ENCODE data around the gene GLE1.
A peak's percentile ranks its signal among the peaks of the same experiment; 100 is the strongest.

GLE1 gene

GRCh38 chr9:128512820-128513219, 8.3 kb downstream of the GLE1 start:
- TF ChIP-seq GATA1 (IDR thresholded peaks at IDR 0.05; ENCODE audit: low read depth, low read length) = no peak
- no peak for TF ChIP-seq POLR2A (IDR thresholded peaks at IDR 0.05; ENCODE audit: low read length)
- no peak for DNase-seq

- TF ChIP-seq GATA1 (IDR thresholded peaks at IDR 0.05; ENCODE audit: low read depth, low read length) (no peak), POLR2A (IDR thresholded peaks at IDR 0.05; ENCODE audit: low read length) (no peak)
- DNase-seq = no peak
Measured at GRCh38 chr9:128521956-128522355, 17.4 kb downstream of the GLE1 start.

DNA sequence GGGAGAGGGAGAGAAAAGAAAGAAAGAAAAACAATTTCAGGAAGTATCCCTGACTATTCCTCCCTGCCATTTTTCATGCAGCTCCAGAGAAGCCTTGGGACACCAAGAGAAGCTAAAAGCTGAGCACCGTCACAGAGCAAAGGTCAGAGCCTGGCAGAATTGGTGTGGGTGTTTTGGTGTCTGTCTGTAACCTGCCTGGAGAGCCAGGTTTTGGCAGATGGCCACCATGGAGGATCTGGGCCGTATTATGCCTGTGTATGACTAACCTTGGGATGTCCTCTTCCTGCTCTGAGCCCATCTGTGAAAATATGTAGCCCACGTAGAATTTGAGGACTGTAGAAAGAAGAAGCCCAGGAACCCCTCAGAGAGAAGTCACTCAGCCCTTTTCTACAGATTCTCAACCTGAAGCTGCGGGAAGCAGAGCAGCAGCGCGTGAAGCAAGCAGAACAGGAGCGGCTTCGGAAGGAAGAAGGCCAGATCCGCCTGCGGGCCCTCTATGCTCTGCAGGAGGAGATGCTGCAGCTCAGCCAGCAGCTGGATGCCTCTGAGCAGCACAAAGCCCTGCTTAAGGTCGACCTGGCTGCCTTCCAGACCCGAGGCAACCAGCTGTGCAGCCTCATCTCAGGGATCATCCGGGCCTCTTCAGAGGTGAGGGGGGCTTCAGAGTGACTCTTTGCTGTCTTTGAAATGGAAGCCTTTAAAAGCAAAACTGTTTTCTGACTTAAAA, 18.8 kb downstream of the GLE1 start:
- TF ChIP-seq GATA1 (IDR thresholded peaks at IDR 0.05; ENCODE audit: low read depth, low read length) (no peak), POLR2A (IDR thresholded peaks at IDR 0.05; ENCODE audit: low read length) (no peak)
- no peak for DNase-seq

DNA sequence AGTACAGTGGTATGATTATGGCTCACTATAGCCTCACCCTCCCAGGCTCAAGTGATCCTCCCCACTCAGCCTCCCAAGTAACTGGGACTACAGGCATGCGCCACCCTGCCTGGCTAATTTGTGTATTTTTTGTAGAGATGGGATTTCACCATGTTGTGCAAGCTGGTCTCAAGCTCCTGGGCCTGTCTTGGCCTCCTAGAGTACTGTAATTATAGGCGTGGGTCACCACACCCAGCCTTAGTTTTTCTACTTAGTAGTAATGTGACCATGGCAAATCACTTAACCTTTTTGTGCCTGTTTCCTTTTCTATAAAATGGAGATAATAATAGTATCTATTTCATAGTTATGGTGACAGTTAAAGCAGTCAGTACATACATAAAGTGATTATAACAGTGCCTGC, 22.2 kb downstream of the GLE1 start:
- TF ChIP-seq POLR2A (IDR thresholded peaks at IDR 0.05; ENCODE audit: low read length) = no peak
- no peak for TF ChIP-seq GATA1 (IDR thresholded peaks at IDR 0.05; ENCODE audit: low read depth, low read length)
- DNase-seq = peak in 1 of 2 experiments; percentile 29

DNA sequence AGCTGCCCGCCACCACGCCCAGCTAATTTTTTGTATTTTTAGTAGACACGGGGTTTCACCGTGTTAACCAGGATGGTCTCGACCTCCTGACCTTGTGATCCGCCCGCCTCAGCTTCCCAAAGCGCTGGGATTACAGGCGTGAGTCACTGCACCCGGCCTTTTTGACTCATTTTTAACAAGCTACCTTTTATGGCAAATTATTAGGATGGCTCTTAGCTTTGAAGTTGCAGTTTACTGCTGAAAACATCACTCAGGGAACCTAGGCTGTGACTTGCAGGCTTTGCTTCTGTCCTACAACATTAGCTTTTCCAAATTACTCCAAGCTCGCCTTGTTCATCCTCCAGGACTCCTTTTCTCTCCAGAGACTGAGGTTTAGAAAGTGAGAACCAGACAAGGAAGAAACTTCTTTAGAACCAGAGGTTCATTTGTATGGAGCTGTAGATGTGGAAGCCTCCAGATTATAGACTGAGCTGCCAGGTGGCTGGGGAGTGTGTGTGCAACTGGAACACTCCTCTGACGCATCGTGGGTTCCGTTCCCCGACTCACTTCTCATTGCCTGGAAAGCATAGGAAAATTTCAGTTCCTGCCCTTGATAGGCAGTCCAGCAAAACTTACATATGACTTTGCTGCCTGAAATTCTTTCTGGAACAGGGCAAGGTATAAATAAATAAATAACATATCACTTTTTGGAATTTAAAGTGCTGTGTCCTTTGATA, 24.1 kb downstream of the GLE1 start:
- TF ChIP-seq GATA1 (IDR thresholded peaks at IDR 0.05; ENCODE audit: low read depth, low read length) (no peak), POLR2A (IDR thresholded peaks at IDR 0.05; ENCODE audit: low read length) (no peak)
- DNase-seq = no peak

DNA sequence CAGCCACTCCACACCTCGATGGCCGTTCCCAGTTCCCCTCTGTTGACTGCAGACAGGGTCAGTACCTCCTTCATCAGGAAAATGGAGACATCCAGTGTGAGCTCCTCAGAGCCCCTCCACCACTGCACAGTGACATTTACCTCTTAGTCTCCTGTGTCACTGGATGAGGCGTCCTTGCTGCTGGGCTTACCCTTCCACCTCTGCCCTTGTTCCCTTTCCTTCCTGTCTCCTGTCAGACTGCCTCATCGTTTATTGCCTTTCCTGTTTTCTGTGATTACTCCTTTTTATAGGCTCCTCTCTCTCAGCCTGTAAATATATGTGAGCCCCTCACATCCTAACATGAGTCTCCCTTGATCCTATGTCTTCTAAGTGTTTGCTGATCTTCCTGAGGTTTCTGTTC, 24.7 kb downstream of the GLE1 start:
- no peak for DNase-seq
- TF ChIP-seq GATA1 (IDR thresholded peaks at IDR 0.05; ENCODE audit: low read depth, low read length) (no peak), POLR2A (IDR thresholded peaks at IDR 0.05; ENCODE audit: low read length) (no peak)

DNA sequence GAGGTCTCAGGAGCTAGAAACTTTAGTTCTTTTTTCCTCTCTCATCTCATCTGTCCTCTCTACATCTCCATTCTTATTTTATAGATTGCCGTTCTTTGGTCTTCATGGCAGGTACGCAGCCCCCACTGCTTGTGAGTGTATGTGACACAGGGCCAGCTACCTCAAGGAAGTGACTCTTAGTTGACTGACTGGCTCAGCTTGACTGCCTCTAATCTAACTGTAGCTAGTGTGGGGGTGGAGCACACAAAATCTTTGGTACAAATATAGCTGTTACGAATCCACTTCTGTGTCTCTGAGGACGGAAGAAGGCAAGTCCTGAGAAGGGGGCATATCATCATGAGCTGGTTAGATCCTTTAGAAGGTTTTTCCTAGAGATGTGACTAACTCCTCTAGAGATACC, 28.1 kb downstream of the GLE1 start:
- no peak for TF ChIP-seq GATA1 (IDR thresholded peaks at IDR 0.05; ENCODE audit: low read depth, low read length)
- no peak for TF ChIP-seq POLR2A (IDR thresholded peaks at IDR 0.05; ENCODE audit: low read length)
- no peak for DNase-seq

GRCh38 chr9:128540634-128541360, 36.3 kb downstream of the GLE1 start:
- no peak for DNase-seq
- TF ChIP-seq POLR2A (IDR thresholded peaks at IDR 0.05; ENCODE audit: low read length) (no peak), GATA1 (IDR thresholded peaks at IDR 0.05; ENCODE audit: low read depth, low read length) (no peak)

- DNase-seq = no peak
- TF ChIP-seq GATA1 (IDR thresholded peaks at IDR 0.05; ENCODE audit: low read depth, low read length) = no peak
- TF ChIP-seq POLR2A (IDR thresholded peaks at IDR 0.05; ENCODE audit: low read length) = no peak
Measured at GRCh38 chr9:128546504-128546903, 42.0 kb downstream of the GLE1 start.

DNA sequence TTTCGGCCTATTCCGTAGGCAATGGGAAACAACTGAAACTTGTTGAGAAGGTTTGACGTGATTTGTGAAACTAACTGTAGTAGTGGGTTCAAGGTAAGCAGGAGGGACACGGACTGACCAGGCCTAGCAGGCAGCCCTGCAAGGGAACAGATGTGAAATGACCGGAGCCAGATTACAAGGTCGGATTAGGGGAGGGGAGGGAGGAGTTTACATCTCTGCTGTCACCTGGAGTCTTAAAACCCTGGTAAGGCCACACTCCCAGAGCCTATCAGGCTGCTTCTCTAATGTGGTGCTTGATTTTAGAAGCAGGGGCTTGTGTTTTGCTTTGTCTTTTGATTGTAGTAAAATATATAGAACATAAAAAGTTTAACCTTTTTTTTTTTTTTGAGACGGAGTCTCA, 44.4 kb downstream of the GLE1 start:
- TF ChIP-seq GATA1 (IDR thresholded peaks at IDR 0.05; ENCODE audit: low read depth, low read length) (no peak), POLR2A (IDR thresholded peaks at IDR 0.05; ENCODE audit: low read length) (no peak)
- no peak for DNase-seq

- DNase-seq = no peak
Measured at GRCh38 chr9:128550226-128550625, 45.7 kb downstream of the GLE1 start.

DNA sequence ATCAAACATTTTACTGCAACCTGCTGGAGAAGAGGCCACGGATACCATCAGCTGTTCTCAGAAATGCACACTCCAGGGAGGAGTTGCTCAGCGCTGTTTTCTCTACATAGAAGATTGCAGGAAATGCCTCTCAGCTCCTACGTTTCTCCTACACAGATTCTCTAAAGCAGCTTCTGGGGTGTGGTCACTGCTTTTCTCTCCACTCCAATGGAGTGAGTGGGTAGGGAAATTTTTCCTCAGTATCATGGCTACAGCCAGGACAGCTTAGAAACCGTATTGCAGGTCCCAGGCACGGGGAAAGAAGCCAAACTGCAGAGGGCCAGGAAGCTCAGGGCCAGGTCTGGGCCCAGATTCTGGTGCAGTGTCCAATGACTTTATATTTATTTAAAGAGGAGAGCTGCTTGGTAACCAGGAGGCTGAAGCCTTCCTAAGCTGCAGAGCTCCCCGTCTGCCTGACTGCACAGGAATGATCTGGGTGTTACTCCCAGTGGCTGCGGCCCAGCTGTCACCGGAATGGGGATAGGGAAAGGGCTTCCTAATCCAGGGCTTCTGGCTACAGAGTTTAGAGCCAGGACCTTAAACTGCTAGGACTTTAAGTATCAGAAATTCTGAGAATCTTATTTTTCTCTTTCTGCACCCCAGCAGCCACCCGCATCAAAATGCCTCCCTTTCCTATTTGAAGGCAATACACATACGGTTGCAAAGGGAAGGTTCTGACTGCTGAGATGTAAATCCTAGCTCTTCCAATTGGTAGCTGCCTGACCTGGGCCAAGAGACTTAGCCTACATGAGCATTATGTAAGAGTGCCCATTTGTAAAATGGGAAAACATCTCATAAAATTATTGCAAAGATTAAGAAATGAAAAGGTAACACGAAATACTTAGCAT, 46.5 kb downstream of the GLE1 start:
- TF ChIP-seq GATA1 (IDR thresholded peaks at IDR 0.05; ENCODE audit: low read depth, low read length) = no peak
- no peak for TF ChIP-seq POLR2A (IDR thresholded peaks at IDR 0.05; ENCODE audit: low read length)
- no peak for DNase-seq

More at GRCh38 chr9:128550226-128550625, 45.7 kb downstream of the GLE1 start:
- TF ChIP-seq GATA1 (IDR thresholded peaks at IDR 0.05; ENCODE audit: low read depth, low read length) = no peak
- no peak for TF ChIP-seq POLR2A (IDR thresholded peaks at IDR 0.05; ENCODE audit: low read length)

- TF ChIP-seq POLR2A (IDR thresholded peaks at IDR 0.05; ENCODE audit: low read length) (no peak), GATA1 (IDR thresholded peaks at IDR 0.05; ENCODE audit: low read depth, low read length) (no peak)
- no peak for DNase-seq
Measured at GRCh38 chr9:128551657-128552152, 47.2 kb downstream of the GLE1 start.
